Keratinocyte (primary cell): ENCODE measurements around the gene GAPDHS. TPM values are rescaled to one million over a fixed set of nuclear protein-coding genes. Genes with fewer than 3 reads are reported as not detected.

Experiments
- DNase-seq: peaks from one replicate; pipeline ENCODE4 v3.0.0-alpha.2; 2011; ENCODE audit warnings: low read depth, missing footprints, low spot score
- FAIRE-seq: peaks from 2 replicates; lab custom pipeline; 2011; peaks lifted over from hg19 to GRCh38; lab: Jason Lieb, UNC
- H2AFZ ChIP-seq: 2 replicates; pipeline ENCODE4 v1.6.0; 2012; ENCODE audit warnings: low read length, control low read depth, inconsistent platforms; ENCODE audit not compliant: control insufficient read depth
- H3K27ac ChIP-seq: 2 replicates; pipeline ENCODE4 v1.5.1; 2011; ENCODE audit warnings: low read length; ENCODE audit not compliant: control insufficient read depth, insufficient read depth
- H3K27me3 ChIP-seq: 3 replicates; pipeline ENCODE4 v1.6.0; 2011; ENCODE audit warnings: low read length; ENCODE audit not compliant: control insufficient read depth, insufficient read depth; ENCODE audit errors: extremely low read depth
- H3K36me3 ChIP-seq, 2 experiments: 2 replicates in 1 of 2; 3 replicates in 1 of 2; pipeline ENCODE4 v1.5.1; 2011; ENCODE audit warnings: low read length in 2 of 2, mild to moderate bottlenecking in 1 of 2; ENCODE audit not compliant: control insufficient read depth in 2 of 2, insufficient read depth in 2 of 2; ENCODE audit errors: extremely low read depth in 1 of 2
- H3K4me1 ChIP-seq: 3 replicates; pipeline ENCODE4 v1.5.1; 2011; ENCODE audit warnings: low read length; ENCODE audit not compliant: control insufficient read depth, insufficient read depth; ENCODE audit errors: extremely low read depth
- H3K4me2 ChIP-seq: 3 replicates; pipeline ENCODE4 v1.6.0; 2011; ENCODE audit warnings: low read depth, low read length; ENCODE audit not compliant: control insufficient read depth, insufficient read depth; ENCODE audit errors: extremely low read depth
- H3K4me3 ChIP-seq, 3 experiments: fragments of 200-600 bp in 1 of 3; sonication (generic) in 1 of 3; 2 replicates in 2 of 3; 3 replicates in 1 of 3; pipeline ENCODE4 v1.5.1; 2011 to 2016; ENCODE audit warnings: low read length in 3 of 3, mild to moderate bottlenecking in 3 of 3, control low read depth in 2 of 3, inconsistent platforms in 1 of 3, low read depth in 1 of 3, mixed read lengths in 1 of 3, mixed run types in 1 of 3, moderate library complexity in 1 of 3; ENCODE audit not compliant: control insufficient read depth in 2 of 3, insufficient read depth in 2 of 3; ENCODE audit errors: extremely low read depth in 1 of 3
- H3K79me2 ChIP-seq: 2 replicates; pipeline ENCODE4 v1.6.0; 2012; ENCODE audit warnings: low read length; ENCODE audit not compliant: control insufficient read depth, insufficient read depth
- H3K9ac ChIP-seq: 3 replicates; pipeline ENCODE4 v1.6.0; 2011; ENCODE audit warnings: low read length; ENCODE audit not compliant: control insufficient read depth, insufficient read depth; ENCODE audit errors: extremely low read depth
- H3K9me1 ChIP-seq: 3 replicates; pipeline ENCODE4 v1.6.0; 2011; ENCODE audit warnings: low read length; ENCODE audit not compliant: control insufficient read depth, insufficient read depth; ENCODE audit errors: extremely low read depth
- H3K9me3 ChIP-seq: 2 replicates; pipeline ENCODE4 v1.5.1; 2012; ENCODE audit warnings: low read depth, low read length; ENCODE audit not compliant: control insufficient read depth
- H4K20me1 ChIP-seq: 3 replicates; pipeline ENCODE4 v1.6.0; 2011; ENCODE audit warnings: low read length; ENCODE audit not compliant: control insufficient read depth, insufficient read depth; ENCODE audit errors: extremely low read depth
- EZH2 ChIP-seq: IDR thresholded peaks from one replicate; pipeline ENCODE4 v1.6.1; 2012; ENCODE audit warnings: inconsistent platforms, mild to moderate bottlenecking, low read length, moderate library complexity
- dilution Hi-C: fragments of 300-500 bp; cut with MboI; formaldehyde crosslinking; loops from one replicate; pipeline ENCODE4 v1.7.0; 2020; ENCODE audit warnings: low sequenced_read_pairs; ENCODE audit not compliant: extremely low pct_ligation_motif_present
- polyA plus RNA-seq, 5 experiments: library from polyadenylated mRNA; depleted of rRNA in 3 of 5; stranded (reverse) in 3 of 5; stranded (forward) in 1 of 5; unstranded in 1 of 5; fragments of >200 nt; gene quantifications; 1 replicate in 1 of 5; 2 replicates in 3 of 5; 3 replicates in 1 of 5; pipeline versions ENCODE4 v1.2.1 to v1.2.3, GENCODE V29; 2011 to 2012; ENCODE audit warnings: missing spikeins in 2 of 5, low read depth in 1 of 5, low replicate concordance in 1 of 5
- TF ChIP-seq, protein P1 (sequence below), 3 experiments: IDR thresholded peaks in 1 of 3; conservative IDR thresholded peaks in 1 of 3; optimal IDR thresholded peaks in 1 of 3; 2 replicates in 2 of 3; 3 replicates in 1 of 3; pipeline versions ENCODE3 to v1.5.1; 2011; ENCODE audit warnings: low read length in 3 of 3, mild to moderate bottlenecking in 3 of 3, moderate library complexity in 2 of 3, control low read depth in 1 of 3, inconsistent platforms in 1 of 3; ENCODE audit not compliant: insufficient read depth in 2 of 3; ENCODE audit errors: extremely low read depth in 1 of 3

GAPDHS gene
- polyA plus RNA-seq, 1 donor (not counting 4 experiments of a cell fraction or from before 2014, with no cell fraction given), result 0.08 TPM

DNA sequence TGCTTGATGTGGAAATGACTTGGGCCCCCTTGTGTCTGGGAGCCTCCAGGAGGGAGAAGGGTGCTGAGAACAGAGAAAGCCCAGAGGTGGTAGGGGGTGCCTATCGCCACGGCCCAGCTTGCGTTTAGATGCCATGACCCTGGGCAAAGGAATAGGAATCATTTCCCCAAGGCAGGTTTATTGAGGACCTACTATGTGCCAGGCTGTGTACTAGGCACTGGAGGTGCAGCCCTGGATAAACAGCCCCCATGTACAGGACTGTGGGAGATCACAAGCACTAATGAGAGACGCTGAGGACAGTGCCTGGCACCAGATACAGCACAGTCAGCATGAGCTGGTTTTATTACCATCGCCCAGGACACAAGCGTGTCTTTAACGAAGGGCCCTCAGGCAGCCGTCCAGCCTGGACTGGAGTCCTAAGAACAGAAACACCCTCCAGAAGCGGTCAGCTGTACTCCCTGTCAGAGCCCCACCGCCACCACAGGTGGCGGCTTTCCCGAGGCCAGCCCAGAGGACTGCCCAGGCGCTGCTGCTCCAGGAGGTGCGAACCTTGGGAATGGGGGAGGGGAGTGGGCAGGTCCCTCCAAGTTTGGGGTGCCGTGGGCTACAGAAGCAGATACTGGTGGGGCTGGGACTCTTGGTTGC is 16.7 kb downstream of the GAPDHS start:
- no peaks in the 10 kb centered on the region for H3K9me3 ChIP-seq
- no peak for FAIRE-seq
- H3K36me3 ChIP-seq, result peaks cover 8 to 14% of the 10 kb centered on the region in 2 experiments
- no peaks in the 10 kb centered on the region for H3K9me1 ChIP-seq
- DNase-seq, result no peak
- no peak overlapping the region for H3K4me3 ChIP-seq
- H3K9ac ChIP-seq, result no peak overlapping the region
- TF ChIP-seq EZH2, result no peak
- TF ChIP-seq, protein P1, sequence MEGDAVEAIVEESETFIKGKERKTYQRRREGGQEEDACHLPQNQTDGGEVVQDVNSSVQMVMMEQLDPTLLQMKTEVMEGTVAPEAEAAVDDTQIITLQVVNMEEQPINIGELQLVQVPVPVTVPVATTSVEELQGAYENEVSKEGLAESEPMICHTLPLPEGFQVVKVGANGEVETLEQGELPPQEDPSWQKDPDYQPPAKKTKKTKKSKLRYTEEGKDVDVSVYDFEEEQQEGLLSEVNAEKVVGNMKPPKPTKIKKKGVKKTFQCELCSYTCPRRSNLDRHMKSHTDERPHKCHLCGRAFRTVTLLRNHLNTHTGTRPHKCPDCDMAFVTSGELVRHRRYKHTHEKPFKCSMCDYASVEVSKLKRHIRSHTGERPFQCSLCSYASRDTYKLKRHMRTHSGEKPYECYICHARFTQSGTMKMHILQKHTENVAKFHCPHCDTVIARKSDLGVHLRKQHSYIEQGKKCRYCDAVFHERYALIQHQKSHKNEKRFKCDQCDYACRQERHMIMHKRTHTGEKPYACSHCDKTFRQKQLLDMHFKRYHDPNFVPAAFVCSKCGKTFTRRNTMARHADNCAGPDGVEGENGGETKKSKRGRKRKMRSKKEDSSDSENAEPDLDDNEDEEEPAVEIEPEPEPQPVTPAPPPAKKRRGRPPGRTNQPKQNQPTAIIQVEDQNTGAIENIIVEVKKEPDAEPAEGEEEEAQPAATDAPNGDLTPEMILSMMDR (optimal IDR thresholded peaks at IDR 0.05 in 1 of 3, IDR thresholded peaks at IDR 0.05 in 1 of 3, conservative IDR thresholded peaks at IDR 0.05 in 1 of 3; ENCODE audit: extremely low read depth in 1 of 3, insufficient read depth in 2 of 3, low read length in 3 of 3), result no peak
- no peak overlapping the region for H2AFZ ChIP-seq
- peaks cover 9% of the 10 kb centered on the region for H3K4me1 ChIP-seq
- no peak overlapping the region for H3K4me2 ChIP-seq
- dilution Hi-C loops, result no loop called here
- no peaks in the 10 kb centered on the region for H3K27me3 ChIP-seq
- no peaks in the 10 kb centered on the region for H4K20me1 ChIP-seq
- H3K79me2 ChIP-seq, result peaks cover 17% of the 10 kb centered on the region
- H3K27ac ChIP-seq, result no peak overlapping the region

DNA sequence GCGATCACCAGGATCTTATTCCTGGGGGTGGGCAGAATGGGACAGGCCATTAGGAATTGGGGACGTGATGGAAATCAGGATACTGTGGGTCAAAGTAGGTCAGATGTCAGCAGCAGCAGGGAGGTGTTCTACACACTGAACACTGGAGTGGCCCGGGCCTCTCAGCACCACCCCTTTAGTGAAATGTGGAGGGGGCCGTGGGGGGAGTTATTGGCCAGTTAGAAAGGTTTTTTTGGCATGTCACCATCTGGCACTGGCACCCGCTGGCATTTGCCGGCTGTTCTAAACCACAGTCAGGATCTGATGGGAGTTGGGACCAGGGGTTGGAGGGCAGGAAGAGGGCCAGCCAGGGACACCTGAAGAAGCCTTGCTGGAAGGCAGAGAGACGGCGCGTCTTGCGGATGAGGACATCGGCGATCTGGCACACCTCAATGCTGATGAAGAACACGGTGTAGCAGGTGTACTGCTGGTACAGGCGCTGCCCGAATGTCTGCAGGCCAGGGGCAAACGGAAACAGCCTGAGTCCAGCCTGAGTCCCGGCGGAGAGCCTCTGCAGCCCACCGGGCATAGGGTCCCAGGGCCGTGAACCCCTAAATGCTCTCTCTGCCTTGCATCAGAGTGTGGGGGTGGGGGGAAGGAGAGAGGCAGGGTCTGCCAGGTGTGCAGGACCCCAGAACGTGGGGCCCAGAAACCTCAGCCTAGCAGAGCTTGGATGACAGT is 18.0 kb downstream of the GAPDHS start:
- TF ChIP-seq, protein P1 (optimal IDR thresholded peaks at IDR 0.05 in 1 of 3, IDR thresholded peaks at IDR 0.05 in 1 of 3, conservative IDR thresholded peaks at IDR 0.05 in 1 of 3; ENCODE audit: extremely low read depth in 1 of 3, insufficient read depth in 2 of 3, low read length in 3 of 3), result no peak
- TF ChIP-seq EZH2, result no peak
- H3K4me3 ChIP-seq, result no peak overlapping the region
- FAIRE-seq (no peak), DNase-seq (no peak)
- H3K9me3 ChIP-seq, result no peaks in the 10 kb centered on the region
- H3K79me2 ChIP-seq, result peaks cover 8% of the 10 kb centered on the region
- H3K27ac ChIP-seq, result no peak overlapping the region
- H3K36me3 ChIP-seq, result peaks cover 8 to 14% of the 10 kb centered on the region in 2 experiments
- H3K9ac ChIP-seq, result no peak overlapping the region
- H2AFZ ChIP-seq, result no peak overlapping the region
- H4K20me1 ChIP-seq, result no peaks in the 10 kb centered on the region
- no peaks in the 10 kb centered on the region for H3K27me3 ChIP-seq
- dilution Hi-C loops, result no loop called here
- no peaks in the 10 kb centered on the region for H3K9me1 ChIP-seq
- peaks cover 7% of the 10 kb centered on the region for H3K4me1 ChIP-seq
- no peak overlapping the region for H3K4me2 ChIP-seq
